ENCODE data around the gene INPP4B.

The INPP4B gene

DNA sequence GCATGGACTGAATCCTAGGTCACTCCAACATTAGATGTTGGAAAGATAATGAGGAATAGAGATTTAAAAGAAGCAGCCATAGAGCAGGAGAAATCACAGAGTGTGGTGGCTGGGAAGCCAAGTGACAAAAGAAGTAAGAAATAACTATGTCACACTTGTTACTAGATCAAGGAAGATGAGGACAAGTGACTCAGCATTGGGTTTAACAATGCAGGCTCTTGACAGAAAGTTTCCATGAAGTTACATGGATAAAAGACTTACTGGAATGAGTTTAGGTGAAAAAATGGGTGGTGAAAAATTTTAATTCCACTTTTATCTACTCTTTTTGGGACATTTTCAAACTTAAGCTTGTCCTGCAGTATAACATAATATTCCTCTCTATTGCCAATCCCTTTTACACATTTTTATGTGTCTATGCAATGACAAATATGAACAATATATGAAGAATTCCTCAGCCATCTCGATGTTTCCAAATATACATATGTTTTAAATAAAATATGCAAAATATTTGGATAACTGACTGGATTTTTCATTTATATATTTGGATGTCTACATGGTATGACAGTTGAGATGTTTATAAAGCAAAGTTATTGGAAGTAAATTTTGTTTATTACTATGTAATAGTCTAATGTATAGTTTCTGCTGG is 747.1 kb downstream of the INPP4B start:
- TF ChIP-seq, protein P1, sequence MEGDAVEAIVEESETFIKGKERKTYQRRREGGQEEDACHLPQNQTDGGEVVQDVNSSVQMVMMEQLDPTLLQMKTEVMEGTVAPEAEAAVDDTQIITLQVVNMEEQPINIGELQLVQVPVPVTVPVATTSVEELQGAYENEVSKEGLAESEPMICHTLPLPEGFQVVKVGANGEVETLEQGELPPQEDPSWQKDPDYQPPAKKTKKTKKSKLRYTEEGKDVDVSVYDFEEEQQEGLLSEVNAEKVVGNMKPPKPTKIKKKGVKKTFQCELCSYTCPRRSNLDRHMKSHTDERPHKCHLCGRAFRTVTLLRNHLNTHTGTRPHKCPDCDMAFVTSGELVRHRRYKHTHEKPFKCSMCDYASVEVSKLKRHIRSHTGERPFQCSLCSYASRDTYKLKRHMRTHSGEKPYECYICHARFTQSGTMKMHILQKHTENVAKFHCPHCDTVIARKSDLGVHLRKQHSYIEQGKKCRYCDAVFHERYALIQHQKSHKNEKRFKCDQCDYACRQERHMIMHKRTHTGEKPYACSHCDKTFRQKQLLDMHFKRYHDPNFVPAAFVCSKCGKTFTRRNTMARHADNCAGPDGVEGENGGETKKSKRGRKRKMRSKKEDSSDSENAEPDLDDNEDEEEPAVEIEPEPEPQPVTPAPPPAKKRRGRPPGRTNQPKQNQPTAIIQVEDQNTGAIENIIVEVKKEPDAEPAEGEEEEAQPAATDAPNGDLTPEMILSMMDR (conservative IDR thresholded peaks at IDR 0.05), result no peak
- no peak overlapping the region for H3K27ac ChIP-seq

DNA sequence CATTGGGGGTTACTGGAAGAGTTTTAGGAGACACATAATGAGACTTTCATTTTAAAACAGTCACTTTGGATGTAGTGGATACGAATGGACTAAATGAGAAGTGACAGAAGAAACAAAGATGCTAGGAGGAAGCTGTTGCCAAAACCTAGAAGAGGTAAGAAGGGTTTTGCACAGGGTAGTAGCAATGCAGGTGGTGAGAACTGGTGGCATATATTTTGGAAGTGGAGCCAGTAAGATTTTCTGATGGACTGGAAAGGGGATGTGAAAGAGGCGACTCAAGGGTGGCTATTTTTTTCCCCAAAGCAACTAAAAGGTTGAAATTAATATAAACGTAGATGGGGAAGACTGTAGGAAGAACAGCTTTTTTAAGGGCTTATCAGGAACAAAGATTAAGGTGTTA is 747.7 kb downstream of the INPP4B start:
- H3K27ac ChIP-seq, result no peak overlapping the region
- TF ChIP-seq, protein P1 (conservative IDR thresholded peaks at IDR 0.05), result no peak

DNA sequence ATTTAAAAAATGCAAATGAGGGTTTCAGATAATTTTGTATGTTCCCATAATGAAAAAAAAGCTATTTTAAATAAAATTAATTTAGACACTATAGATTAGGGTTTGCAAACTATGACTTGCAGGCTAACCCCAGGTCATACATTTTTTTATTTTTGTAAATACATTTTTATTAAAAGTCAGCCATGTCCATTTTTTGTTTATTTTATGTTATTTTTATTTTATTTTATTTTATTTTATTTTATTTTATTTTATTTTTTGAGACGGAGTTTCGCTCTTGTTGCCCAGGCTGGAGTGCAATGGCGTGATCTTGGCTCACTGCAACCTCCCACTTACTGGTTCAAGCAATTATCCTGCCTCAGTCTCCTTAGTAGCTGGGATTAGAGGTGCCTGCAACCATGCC is 749.1 kb downstream of the INPP4B start:
- H3K27ac ChIP-seq, result no peak overlapping the region
- TF ChIP-seq, protein P1 (conservative IDR thresholded peaks at IDR 0.05), result no peak

DNA sequence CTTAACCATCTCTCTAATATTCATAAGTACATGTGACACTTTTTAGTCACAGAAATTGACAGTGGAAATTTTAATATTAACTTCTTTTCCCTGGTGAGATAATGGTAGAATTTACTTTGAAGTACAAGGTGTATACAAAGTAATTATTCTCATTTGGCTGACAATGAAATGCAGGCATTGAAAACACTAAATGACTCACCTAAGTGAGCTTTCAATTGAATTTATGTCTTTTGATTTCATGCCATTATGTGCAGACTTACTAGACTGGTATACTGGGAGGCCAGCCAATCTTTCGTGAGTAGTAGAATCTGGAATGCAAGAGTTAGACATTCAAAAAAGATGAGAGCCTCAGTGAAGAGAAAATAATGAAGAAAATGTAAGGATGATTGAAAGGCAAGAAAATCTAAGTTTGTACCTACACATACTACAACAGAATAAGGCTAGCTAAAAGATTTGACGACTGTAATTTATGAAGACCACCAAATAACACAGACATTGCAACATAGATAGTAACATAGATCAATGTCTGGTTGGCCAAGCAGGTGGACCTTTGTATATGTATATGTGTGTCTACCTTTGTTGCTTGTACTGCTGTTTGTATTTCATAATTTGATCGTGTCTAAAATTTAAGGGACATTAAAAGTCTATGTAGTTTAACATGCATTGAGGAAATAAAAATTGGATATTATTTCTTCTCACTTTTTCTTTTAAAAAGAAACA is 750.1 kb downstream of the INPP4B start:
- TF ChIP-seq, protein P1 (conservative IDR thresholded peaks at IDR 0.05), result no peak
- H3K27ac ChIP-seq, result no peak overlapping the region

DNA sequence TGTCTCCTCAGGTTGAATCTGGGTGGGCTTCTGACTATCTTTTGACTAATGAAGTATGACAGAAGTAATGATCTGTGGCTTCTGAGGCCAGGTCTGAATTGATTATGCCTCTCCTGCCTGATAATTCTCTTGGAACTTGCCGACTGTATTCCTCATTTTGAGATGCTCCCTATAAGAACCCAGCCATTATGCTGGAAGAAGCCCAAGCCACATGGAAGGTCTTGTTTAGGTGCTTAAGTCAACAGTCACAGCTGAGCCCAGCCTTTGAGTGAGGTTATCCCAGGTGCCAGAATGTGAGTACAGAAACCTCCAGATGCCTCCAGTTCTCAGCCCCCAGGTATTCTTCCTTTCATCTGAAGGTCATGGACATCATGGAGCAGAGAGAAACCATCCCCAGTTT is 753.2 kb downstream of the INPP4B start:
- no peak overlapping the region for H3K27ac ChIP-seq
- TF ChIP-seq, protein P1 (conservative IDR thresholded peaks at IDR 0.05), result no peak

DNA sequence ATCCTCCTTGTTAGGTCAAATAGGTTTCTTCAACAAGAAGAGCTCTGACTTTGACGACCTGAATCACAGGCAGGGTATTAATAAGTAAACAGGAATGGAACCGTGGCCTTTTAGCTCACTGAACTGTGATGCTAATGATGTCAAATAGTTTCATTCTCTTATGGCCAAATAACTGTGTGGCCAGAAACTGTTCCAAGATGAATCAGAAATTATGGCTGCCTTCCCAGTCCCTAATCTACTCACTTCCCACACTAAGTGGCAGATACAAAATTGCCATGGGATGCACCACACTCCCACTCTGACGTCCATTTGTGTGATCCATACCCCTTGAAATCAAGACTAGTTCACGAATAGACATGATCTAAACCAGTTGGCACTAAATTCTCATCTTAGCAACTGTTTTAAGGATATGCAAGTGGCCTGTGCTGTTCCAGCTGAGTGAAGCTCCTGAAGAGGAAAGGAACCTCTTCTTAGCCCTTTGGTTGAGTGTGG is 754.4 kb downstream of the INPP4B start:
- no peak overlapping the region for H3K27ac ChIP-seq
- TF ChIP-seq, protein P1 (conservative IDR thresholded peaks at IDR 0.05), result no peak

GRCh38 chr4:142091085-142091513 is 755.0 kb downstream of the INPP4B start:
- no peak overlapping the region for H3K27ac ChIP-seq
- TF ChIP-seq, protein P1 (conservative IDR thresholded peaks at IDR 0.05), result no peak
